ENCODE measurements around the gene SRSF8. TPM values are rescaled to one million over a fixed set of nuclear protein-coding genes. Genes with fewer than 3 reads are reported as not detected.

The SRSF8 gene
- total and polyA plus RNA-seq, 2 donors (not counting 3 experiments of a cell fraction or from before 2014, with no cell fraction given) = 21.9 to 31.3 TPM

DNA sequence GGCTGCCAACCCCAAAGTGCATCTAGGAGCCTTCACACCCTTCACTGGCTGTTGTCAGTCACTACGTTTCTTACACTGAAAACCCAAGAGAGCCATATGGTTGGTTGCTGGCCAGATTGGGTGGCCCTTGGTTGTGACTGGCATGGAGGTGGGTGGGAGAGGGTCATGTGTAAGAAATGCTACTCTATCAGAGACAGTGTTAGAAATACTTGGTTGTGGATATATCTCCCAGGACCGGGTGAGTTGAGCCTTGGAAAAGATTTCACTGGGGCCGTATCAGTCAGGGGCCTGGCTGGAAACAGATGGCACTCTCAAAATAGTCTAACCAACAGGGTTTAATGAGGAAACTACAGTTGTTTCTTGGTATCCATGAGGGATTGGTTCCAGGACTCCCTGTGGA, 38.1 kb downstream of the SRSF8 start:
- dilution Hi-C loops (cut with MboI; ENCODE audit: extremely low pct_ligation_motif_present, low sequenced_read_pairs) (no loop called here), intact Hi-C loops (cut with micrococcal nuclease) (no loop called here)
- H3K4me2 ChIP-seq (ENCODE audit: insufficient read depth, low read length) = no peak overlapping the region
- peaks cover 25% of the 10 kb centered on the region for H3K4me1 ChIP-seq (ENCODE audit: control insufficient read depth, extremely low read depth, insufficient read depth, low read length)
- FAIRE-seq (no peak), DNase-seq (ENCODE audit: low read depth, low spot score) (no peak)
- H3K27me3 ChIP-seq (ENCODE audit: control insufficient read depth in 2 of 2, insufficient read depth in 2 of 2, low read length in 2 of 2) = no peaks in the 10 kb centered on the region
- no peak overlapping the region for H3K27ac ChIP-seq (ENCODE audit: insufficient read depth, low read depth, low read length)
- no peak overlapping the region for H3K4me3 ChIP-seq (replicated peaks in 1 of 3; ENCODE audit: insufficient read depth in 1 of 3, low read depth in 1 of 3, low read length in 3 of 3)
- no peak overlapping the region for H3K9ac ChIP-seq (replicated peaks; ENCODE audit: extremely low read depth, insufficient read depth, low read length)
- no peaks in the 10 kb centered on the region for H3K9me3 ChIP-seq (replicated peaks; ENCODE audit: control insufficient read depth, insufficient read depth, low read length)
- no peaks in the 10 kb centered on the region for H3K9me1 ChIP-seq (replicated peaks; ENCODE audit: control insufficient read depth, extremely low read depth, insufficient read depth, low read length)
- TF ChIP-seq, protein P1, sequence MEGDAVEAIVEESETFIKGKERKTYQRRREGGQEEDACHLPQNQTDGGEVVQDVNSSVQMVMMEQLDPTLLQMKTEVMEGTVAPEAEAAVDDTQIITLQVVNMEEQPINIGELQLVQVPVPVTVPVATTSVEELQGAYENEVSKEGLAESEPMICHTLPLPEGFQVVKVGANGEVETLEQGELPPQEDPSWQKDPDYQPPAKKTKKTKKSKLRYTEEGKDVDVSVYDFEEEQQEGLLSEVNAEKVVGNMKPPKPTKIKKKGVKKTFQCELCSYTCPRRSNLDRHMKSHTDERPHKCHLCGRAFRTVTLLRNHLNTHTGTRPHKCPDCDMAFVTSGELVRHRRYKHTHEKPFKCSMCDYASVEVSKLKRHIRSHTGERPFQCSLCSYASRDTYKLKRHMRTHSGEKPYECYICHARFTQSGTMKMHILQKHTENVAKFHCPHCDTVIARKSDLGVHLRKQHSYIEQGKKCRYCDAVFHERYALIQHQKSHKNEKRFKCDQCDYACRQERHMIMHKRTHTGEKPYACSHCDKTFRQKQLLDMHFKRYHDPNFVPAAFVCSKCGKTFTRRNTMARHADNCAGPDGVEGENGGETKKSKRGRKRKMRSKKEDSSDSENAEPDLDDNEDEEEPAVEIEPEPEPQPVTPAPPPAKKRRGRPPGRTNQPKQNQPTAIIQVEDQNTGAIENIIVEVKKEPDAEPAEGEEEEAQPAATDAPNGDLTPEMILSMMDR (IDR thresholded peaks at IDR 0.05; ENCODE audit: extremely low read depth in 1 of 2, insufficient read depth in 1 of 2, low read depth in 1 of 2, low read length in 2 of 2) = no peak
- TF ChIP-seq EZH2 (IDR thresholded peaks at IDR 0.05; ENCODE audit: borderline replicate concordance, low read depth, low read length, severe bottlenecking) (no peak), MYC (IDR thresholded peaks at IDR 0.05; ENCODE audit: low read depth, low read length) (no peak), JUN (IDR thresholded peaks at IDR 0.05; ENCODE audit: borderline replicate concordance, insufficient read depth, insufficient read length, low read depth) (no peak), FOS (IDR thresholded peaks at IDR 0.05; ENCODE audit: borderline replicate concordance, insufficient read depth, low read length) (no peak), POLR2A (IDR thresholded peaks at IDR 0.05; ENCODE audit: low read depth, low read length) (no peak), GATA2 (IDR thresholded peaks at IDR 0.05; ENCODE audit: insufficient read depth, insufficient read length, low read depth, low read length) (no peak), POLR2AphosphoS5 (IDR thresholded peaks at IDR 0.05; ENCODE audit: insufficient read depth, low read depth, low read length) (no peak)
- TF ChIP-seq, protein P2, sequence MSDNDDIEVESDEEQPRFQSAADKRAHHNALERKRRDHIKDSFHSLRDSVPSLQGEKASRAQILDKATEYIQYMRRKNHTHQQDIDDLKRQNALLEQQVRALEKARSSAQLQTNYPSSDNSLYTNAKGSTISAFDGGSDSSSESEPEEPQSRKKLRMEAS (IDR thresholded peaks at IDR 0.05; ENCODE audit: insufficient read depth, insufficient read length) = no peak
- H3K36me3 ChIP-seq (ENCODE audit: control insufficient read depth in 2 of 2, extremely low read depth in 1 of 2, insufficient read depth in 2 of 2, low read length in 2 of 2) = no peaks in the 10 kb centered on the region
- POLR2A ChIA-PET = no interaction called here
- BruUV-seq (replicated peaks) = no TSS peak
- no peaks in the 10 kb centered on the region for H3K79me2 ChIP-seq (ENCODE audit: control insufficient read depth, insufficient read depth, low read length)
- no peaks in the 10 kb centered on the region for H4K20me1 ChIP-seq (replicated peaks; ENCODE audit: control insufficient read depth, extremely low read depth, insufficient read depth, low read length)
- no peak overlapping the region for H2AFZ ChIP-seq (ENCODE audit: low read depth, low read length)
- CTCF ChIA-PET = interaction anchor here (4.5 kb wide), 1 partner anchor 14 kb away, joined by 51 read pairs; the partner anchor contains the start of gene ENDOD1
